Astrocyte (in vitro differentiated cells and primary cell): ENCODE measurements around the gene PNMA8A. TPM values are rescaled to one million over a fixed set of nuclear protein-coding genes. Genes with fewer than 3 reads are reported as not detected.

Source experiments
- DNase-seq: peaks from one replicate; pipeline ENCODE4 v3.0.0-alpha.2; 2010; ENCODE audit warnings: low read depth
- FAIRE-seq: peaks from 2 replicates; lab custom pipeline; 2011; peaks lifted over from hg19 to GRCh38; lab: Jason Lieb, UNC
- H2AFZ ChIP-seq: 2 replicates; pipeline ENCODE4 v1.6.0; 2012; ENCODE audit warnings: low read depth, low read length, inconsistent platforms
- H3K27ac ChIP-seq: 2 replicates; pipeline ENCODE4 v1.5.1; 2011; ENCODE audit warnings: low read depth, low read length, inconsistent platforms
- H3K27me3 ChIP-seq: 2 replicates; pipeline ENCODE4 v1.6.0; 2011; ENCODE audit warnings: low read length, inconsistent platforms; ENCODE audit not compliant: insufficient read depth
- H3K36me3 ChIP-seq: 2 replicates; pipeline ENCODE4 v1.5.1; 2011; ENCODE audit warnings: low read length, inconsistent platforms; ENCODE audit not compliant: insufficient read depth
- H3K4me1 ChIP-seq: 2 replicates; pipeline ENCODE4 v1.5.1; 2011; ENCODE audit warnings: low read length, inconsistent platforms; ENCODE audit not compliant: insufficient read depth
- H3K4me2 ChIP-seq: 2 replicates; pipeline ENCODE4 v1.6.0; 2012; ENCODE audit warnings: low read length, inconsistent platforms
- H3K4me3 ChIP-seq: 2 replicates; pipeline ENCODE4 v1.5.1; 2011; ENCODE audit warnings: low read depth, mild to moderate bottlenecking, low read length, inconsistent platforms; ENCODE audit not compliant: insufficient read depth
- H3K79me2 ChIP-seq: 2 replicates; pipeline ENCODE4 v1.6.0; 2012; ENCODE audit warnings: mild to moderate bottlenecking, low read length, inconsistent platforms; ENCODE audit not compliant: insufficient read depth
- H3K9ac ChIP-seq: 2 replicates; pipeline ENCODE4 v1.6.0; 2012; ENCODE audit warnings: mild to moderate bottlenecking, low read length, inconsistent platforms
- H3K9me3 ChIP-seq: 2 replicates; pipeline ENCODE4 v1.5.1; 2012; ENCODE audit warnings: low read depth, mild to moderate bottlenecking, low read length, inconsistent platforms; ENCODE audit not compliant: insufficient read depth
- H4K20me1 ChIP-seq: 2 replicates; pipeline ENCODE4 v1.6.0; 2012; ENCODE audit warnings: low read length, inconsistent platforms; ENCODE audit not compliant: insufficient read depth
- H3K27ac Mint-ChIP-seq: one replicate; pipeline ENCODE4 v1.8.0; 2021; ENCODE audit warnings: mild to moderate bottlenecking, mixed read lengths; ENCODE audit not compliant: unreplicated experiment
- H3K27me3 Mint-ChIP-seq: one replicate; pipeline ENCODE4 v1.8.0; 2021; ENCODE audit warnings: low read depth, mixed read lengths; ENCODE audit not compliant: unreplicated experiment
- H3K36me3 Mint-ChIP-seq: one replicate; pipeline ENCODE4 v1.8.0; 2021; ENCODE audit warnings: low read depth, mixed read lengths; ENCODE audit not compliant: unreplicated experiment
- H3K4me1 Mint-ChIP-seq: one replicate; pipeline ENCODE4 v1.8.0; 2021; ENCODE audit warnings: low read depth, mixed read lengths; ENCODE audit not compliant: unreplicated experiment
- H3K4me3 Mint-ChIP-seq: one replicate; pipeline ENCODE4 v1.8.0; 2021; ENCODE audit warnings: mild to moderate bottlenecking, moderate library complexity, mixed read lengths; ENCODE audit not compliant: unreplicated experiment
- H3K9me3 Mint-ChIP-seq: one replicate; pipeline ENCODE4 v1.8.0; 2021; ENCODE audit warnings: mild to moderate bottlenecking, mixed read lengths; ENCODE audit not compliant: unreplicated experiment
- CTCF ChIP-seq: IDR thresholded peaks from 2 replicates; pipeline ENCODE4 v1.5.1; 2011; ENCODE audit warnings: low read depth, mild to moderate bottlenecking, inconsistent platforms, low read length, moderate library complexity; ENCODE audit not compliant: insufficient read depth
- EZH2 ChIP-seq: IDR thresholded peaks from 2 replicates; pipeline ENCODE4 v1.6.1; 2012; ENCODE audit warnings: mild to moderate bottlenecking, low read length, inconsistent platforms; ENCODE audit not compliant: insufficient read depth
- total RNA-seq: library from RNA; stranded (reverse); gene quantifications from 2 replicates; pipeline ENCODE4 v1.2.1, GENCODE V29; 2021

The PNMA8A gene
- total RNA-seq, 1 donor from 2014 or later = 12.1 TPM

DNA sequence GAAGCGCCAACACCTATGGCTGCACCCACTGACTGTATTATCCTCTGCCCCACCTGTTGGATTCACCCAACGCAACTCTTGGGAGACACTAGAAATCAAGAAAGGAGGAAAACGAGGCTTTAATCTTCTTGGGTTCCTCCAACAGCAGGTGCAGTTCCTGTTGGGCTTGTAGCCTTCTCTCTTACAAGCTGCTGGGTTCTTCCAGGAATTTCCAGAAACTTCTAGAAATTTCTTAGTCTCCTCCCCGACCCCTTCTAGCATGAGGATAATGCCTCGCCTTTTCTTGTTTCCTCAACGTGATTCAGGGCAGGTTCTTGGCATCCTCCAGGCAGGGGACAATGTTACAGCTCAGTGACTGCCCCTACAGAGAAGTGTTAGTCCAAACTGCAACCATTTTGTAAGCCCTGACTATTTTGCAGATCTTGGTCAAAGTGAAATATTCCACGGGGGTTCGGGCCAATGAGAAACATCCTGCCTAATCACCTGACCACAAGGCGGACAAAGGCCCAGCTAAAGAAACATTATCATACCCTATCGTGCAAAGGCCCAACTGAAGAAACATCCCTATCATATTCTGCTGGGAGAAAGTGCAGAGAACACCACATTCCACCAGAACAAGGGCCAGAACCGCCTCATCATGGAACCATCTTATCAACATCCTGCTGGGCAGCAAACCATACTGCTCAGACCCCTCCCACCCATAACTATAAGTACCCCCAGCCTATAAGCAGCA lies 614 bp upstream of the PNMA8A start:
- Histone ChIP-seq H2AFZ (peak overlapping the region; percentile 84), H4K20me1 (no peaks in the 10 kb centered on the region), H3K4me1 (peaks cover 24% of the 10 kb centered on the region), H3K36me3 (no peaks in the 10 kb centered on the region), H3K4me2 (peak overlapping the region; percentile 86), H3K27me3 (no peaks in the 10 kb centered on the region), H3K9ac (peak overlapping the region; percentile 62), H3K27ac (no peak overlapping the region), H3K4me3 (peak overlapping the region; percentile 55), H3K79me2 (no peaks in the 10 kb centered on the region), H3K9me3 (no peaks in the 10 kb centered on the region)
- DNase-seq = no peak
- Mint-ChIP-seq H3K36me3 (peaks cover 13% of the 10 kb centered on the region), H3K27ac (peak overlapping the region; percentile 15), H3K4me3 (peak overlapping the region; percentile 17), H3K27me3 (no peaks in the 10 kb centered on the region), H3K9me3 (peaks cover 5% of the 10 kb centered on the region), H3K4me1 (peaks cover 8% of the 10 kb centered on the region)
- no peak for FAIRE-seq
- TF ChIP-seq CTCF = no peak

DNA sequence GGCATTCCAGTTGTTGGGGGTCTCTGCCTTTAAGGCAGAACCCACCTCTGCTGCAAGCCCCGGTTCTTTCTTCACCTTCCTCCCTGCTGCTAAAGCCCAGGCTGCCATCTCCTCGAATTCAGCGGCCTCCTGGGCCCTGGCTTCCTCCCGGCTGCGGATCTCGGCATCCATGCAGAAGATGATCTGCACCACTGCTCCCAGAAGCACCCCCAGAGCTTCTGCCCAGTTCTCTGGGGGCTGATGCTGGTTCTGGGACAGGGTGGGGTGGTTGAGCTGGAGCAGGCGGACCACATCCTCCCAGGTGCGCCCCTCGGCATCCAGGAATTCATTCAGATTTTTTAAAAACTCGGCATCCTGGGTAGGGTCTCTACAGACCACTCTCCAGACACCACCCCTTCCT lies 987 bp downstream of the PNMA8A start:
- Histone ChIP-seq H3K4me1 (peaks cover 26% of the 10 kb centered on the region), H3K9me3 (no peaks in the 10 kb centered on the region), H2AFZ (no peak overlapping the region), H4K20me1 (no peaks in the 10 kb centered on the region), H3K9ac (no peak overlapping the region), H3K4me3 (no peak overlapping the region), H3K79me2 (no peaks in the 10 kb centered on the region), H3K36me3 (no peaks in the 10 kb centered on the region), H3K4me2 (peak overlapping the region; percentile 86), H3K27ac (no peak overlapping the region), H3K27me3 (no peaks in the 10 kb centered on the region)
- DNase-seq (no peak), FAIRE-seq (no peak)
- Mint-ChIP-seq H3K4me1 (peaks cover 15% of the 10 kb centered on the region), H3K4me3 (peak overlapping the region; percentile 73), H3K9me3 (peaks cover 5% of the 10 kb centered on the region), H3K27ac (no peak overlapping the region), H3K27me3 (no peaks in the 10 kb centered on the region), H3K36me3 (peaks cover 13% of the 10 kb centered on the region)
- TF ChIP-seq CTCF = no peak
- no peak for TF ChIP-seq EZH2

DNA sequence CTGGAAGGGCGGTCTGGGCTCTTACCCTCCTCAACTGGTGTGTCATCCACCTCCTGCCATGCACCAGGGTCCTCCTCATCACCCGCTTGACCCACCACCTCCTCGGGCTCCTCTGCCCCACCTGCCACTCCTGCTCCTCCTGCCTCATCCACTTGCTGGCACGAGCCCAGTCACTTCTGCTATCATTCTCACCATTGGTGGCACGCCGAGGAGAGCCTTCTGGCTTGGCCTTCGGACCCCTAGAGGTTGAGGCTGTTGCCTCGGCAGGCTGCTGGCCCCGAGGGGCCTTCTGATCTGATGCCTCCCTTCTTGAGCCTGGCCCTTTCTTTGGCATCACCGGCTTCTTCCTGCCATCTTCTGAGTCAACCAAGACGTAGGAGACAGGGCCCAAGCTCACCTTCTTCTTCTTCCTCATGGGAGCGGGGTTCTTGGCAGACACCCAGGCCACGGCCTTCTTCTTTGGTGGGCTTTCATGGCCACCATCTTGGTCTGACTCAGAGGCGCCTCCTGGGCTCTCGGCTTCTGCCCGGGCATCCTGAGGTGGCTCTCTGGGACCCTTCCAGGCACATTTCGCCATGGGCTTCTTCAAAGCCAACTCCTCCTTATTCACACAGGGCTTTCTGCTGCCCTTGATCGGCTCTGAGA lies 1.7 kb downstream of the PNMA8A start:
- Histone ChIP-seq H3K9ac (no peak overlapping the region), H3K27ac (no peak overlapping the region), H3K9me3 (no peaks in the 10 kb centered on the region), H3K79me2 (no peaks in the 10 kb centered on the region), H2AFZ (no peak overlapping the region), H3K27me3 (no peaks in the 10 kb centered on the region), H3K36me3 (no peaks in the 10 kb centered on the region), H3K4me3 (no peak overlapping the region), H3K4me2 (no peak overlapping the region), H3K4me1 (peaks cover 26% of the 10 kb centered on the region), H4K20me1 (no peaks in the 10 kb centered on the region)
- H3K27ac Mint-ChIP-seq = peak overlapping the region; percentile 71
- no peak for FAIRE-seq
- H3K27me3 Mint-ChIP-seq = no peaks in the 10 kb centered on the region
- no peak for TF ChIP-seq EZH2
- no peak overlapping the region for H3K4me3 Mint-ChIP-seq
- peaks cover 15% of the 10 kb centered on the region for H3K4me1 Mint-ChIP-seq
- H3K36me3 Mint-ChIP-seq = peaks cover 13% of the 10 kb centered on the region
- DNase-seq = no peak
- peaks cover 5% of the 10 kb centered on the region for H3K9me3 Mint-ChIP-seq
